ENCODE results near the gene SLC25A10.
A peak's percentile ranks its signal among the peaks of the same experiment; 100 is the strongest.

SLC25A10 gene

GRCh38 chr17:81686614-81687013, 25.5 kb upstream of the SLC25A10 start:
- DNase-seq (ENCODE audit: low read depth in 2 of 2): no peak

DNA sequence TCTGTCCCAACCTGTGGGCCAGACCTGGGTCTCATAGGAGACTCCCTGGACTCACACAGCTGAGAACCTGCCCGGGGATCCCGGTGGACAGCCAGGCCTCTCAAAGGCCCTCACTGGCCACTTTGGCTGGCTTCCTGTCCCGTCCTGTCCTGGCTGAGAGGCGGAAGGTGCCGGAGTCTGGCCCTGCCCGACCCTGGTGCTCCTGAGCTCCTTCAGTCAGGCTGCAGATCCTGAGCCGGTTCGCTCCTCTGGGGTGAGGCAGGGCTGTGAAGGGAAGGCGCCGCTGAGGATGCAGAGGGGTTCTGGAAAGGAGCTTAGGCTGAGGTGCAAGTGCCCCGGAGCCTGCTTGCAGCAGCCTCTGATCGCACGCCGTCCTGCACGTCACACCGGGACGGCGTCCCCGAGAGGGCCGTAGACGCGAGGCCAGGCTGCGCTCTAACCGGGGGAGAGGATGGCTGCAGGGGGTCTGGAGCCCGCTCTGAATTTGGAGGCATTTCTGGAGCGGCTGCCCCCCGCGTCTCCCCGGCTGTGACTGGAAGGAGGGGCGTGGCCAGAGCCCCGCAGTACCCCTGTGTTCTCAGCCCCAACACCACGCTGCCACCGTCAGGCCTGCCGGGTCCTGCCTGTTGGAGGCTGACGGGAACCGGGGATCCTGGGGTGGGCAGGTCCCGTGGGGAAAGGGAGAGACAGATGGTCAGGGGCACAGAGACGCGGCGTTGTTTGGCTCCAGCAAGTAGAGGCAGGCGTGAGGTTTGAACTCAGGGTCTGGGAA, 24.1 kb upstream of the SLC25A10 start:
- no peak for DNase-seq (ENCODE audit: low read depth in 2 of 2)

DNA sequence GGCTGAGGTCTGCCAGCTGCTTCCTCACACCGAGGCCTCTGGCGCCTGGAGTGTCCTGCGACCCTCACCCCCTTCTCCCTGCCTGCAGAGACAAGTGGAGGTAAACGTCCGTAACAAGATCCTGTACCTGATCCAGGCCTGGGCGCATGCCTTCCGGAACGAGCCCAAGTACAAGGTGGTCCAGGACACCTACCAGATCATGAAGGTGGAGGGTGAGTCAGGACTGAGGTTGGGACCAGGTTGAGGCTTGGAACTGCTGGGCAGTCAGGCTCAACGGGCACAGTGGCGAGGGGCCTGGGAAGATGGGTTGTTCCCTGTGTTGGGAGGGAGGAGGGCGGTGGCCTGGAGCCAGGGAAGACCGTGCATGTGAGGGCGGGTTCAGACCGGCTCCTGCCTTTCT, 23.5 kb upstream of the SLC25A10 start:
- DNase-seq (ENCODE audit: low read depth in 2 of 2): no peak

DNA sequence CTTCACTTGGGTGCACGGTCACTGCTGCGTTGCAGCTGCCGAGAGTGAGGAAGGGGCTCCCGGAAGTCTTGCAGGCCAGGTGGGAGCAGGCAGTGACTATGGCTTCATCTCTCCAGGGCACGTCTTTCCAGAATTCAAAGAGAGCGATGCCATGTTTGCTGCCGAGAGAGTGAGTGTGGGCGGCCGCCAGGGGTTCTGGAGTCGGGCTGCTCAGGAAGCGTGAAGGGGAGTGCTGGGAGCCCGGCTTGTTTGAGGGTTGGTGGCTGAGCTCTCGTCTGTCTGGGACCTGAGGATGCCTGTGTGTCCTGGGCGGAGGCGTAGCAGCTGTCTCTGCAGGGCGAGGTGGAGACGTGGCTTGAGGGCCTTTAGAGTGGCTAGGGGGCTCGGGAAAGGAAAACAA, 22.0 kb upstream of the SLC25A10 start:
- no peak for DNase-seq (ENCODE audit: low read depth in 2 of 2)

- DNase-seq (ENCODE audit: low read depth in 2 of 2): no peak
Measured at GRCh38 chr17:81690549-81690948, 21.5 kb upstream of the SLC25A10 start.

DNA sequence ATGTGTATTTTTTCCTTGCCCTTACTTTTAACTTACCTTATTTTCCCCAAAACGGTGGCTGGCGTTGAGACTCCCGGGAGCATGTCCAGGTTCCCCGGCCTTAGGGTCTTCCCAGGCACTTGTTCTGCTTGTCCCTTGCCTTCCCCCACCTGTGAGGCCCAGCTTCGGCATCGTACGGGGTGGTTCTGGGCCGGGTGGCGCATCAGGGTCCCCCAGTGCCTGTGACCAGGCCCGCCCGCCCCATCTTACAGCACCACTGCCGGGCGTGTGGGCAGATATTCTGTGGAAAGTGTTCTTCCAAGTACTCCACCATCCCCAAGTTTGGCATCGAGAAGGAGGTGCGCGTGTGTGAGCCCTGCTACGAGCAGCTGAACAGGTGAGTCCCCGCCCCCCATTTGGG, 20.9 kb upstream of the SLC25A10 start:
- no peak for DNase-seq (ENCODE audit: low read depth in 2 of 2)

DNA sequence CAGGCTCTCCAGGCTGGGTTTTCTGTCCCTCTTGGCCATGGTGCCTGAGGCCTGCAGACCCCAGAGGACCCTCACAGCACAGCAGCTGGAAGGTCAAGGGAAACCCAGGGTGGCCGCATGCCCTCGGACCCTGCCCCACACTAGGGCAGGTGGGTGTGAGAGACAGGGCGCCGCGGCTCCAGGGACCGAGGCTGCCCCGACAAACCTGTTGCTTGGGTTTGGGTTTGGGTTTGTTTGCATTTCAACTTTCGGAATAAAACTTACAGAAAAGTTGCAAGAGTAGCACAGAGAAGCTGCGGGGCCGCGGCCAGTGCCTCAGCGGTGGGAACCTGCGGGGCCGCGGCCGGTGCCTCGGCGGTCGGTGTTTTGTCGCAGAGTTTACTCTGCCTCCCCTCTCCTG, 20.5 kb upstream of the SLC25A10 start:
- no peak for DNase-seq (ENCODE audit: low read depth in 2 of 2)

GRCh38 chr17:81693509-81694210, 18.4 kb upstream of the SLC25A10 start:
- no peak for DNase-seq (ENCODE audit: low read depth in 2 of 2)

- no peak for DNase-seq (ENCODE audit: low read depth in 2 of 2)
Measured at GRCh38 chr17:81694810-81695209, 17.3 kb upstream of the SLC25A10 start.

GRCh38 chr17:81695211-81695610, 16.9 kb upstream of the SLC25A10 start:
- DNase-seq (ENCODE audit: low read depth in 2 of 2): no peak

DNA sequence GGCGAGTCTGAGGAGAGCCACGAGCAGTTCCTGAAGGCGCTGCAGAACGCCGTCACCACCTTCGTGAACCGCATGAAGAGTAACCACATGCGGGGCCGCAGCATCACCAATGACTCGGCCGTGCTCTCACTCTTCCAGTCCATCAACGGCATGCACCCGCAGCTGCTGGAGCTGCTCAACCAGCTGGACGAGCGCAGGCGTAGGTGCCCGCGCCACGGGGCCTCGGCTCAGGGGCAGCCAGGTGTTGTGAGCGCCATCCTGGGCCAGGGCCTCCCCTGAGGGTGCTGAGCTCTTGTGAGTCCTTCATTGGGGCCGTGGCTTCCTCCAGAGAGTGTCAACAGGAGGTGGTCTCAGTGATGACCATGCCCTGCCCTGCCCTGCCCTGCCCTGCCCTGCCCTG, 16.3 kb upstream of the SLC25A10 start:
- no peak for DNase-seq (ENCODE audit: low read depth in 2 of 2)

DNA sequence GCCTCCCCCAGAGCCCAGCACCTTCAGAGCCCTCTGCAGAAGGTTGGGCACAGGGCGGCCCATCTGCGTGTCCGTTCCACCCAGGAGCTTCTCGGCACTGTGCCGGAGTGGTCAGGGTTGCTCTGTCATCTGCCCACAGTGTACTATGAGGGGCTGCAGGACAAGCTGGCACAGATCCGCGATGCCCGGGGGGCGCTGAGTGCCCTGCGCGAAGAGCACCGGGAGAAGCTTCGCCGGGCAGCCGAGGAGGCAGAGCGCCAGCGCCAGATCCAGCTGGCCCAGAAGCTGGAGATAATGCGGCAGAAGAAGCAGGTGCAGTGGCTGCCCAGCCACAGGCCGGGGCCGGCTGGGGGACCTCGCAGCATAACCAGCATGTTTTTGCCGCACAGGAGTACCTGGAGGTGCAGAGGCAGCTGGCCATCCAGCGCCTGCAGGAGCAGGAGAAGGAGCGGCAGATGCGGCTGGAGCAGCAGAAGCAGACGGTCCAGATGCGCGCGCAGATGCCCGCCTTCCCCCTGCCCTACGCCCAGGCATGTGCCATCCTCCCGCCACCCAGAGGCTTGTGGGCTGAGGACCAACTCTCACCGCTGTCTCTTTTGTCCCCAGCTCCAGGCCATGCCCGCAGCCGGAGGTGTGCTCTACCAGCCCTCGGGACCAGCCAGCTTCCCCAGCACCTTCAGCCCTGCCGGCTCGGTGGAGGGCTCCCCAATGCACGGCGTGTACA, 15.7 kb upstream of the SLC25A10 start:
- DNase-seq (ENCODE audit: low read depth in 2 of 2): no peak

DNA sequence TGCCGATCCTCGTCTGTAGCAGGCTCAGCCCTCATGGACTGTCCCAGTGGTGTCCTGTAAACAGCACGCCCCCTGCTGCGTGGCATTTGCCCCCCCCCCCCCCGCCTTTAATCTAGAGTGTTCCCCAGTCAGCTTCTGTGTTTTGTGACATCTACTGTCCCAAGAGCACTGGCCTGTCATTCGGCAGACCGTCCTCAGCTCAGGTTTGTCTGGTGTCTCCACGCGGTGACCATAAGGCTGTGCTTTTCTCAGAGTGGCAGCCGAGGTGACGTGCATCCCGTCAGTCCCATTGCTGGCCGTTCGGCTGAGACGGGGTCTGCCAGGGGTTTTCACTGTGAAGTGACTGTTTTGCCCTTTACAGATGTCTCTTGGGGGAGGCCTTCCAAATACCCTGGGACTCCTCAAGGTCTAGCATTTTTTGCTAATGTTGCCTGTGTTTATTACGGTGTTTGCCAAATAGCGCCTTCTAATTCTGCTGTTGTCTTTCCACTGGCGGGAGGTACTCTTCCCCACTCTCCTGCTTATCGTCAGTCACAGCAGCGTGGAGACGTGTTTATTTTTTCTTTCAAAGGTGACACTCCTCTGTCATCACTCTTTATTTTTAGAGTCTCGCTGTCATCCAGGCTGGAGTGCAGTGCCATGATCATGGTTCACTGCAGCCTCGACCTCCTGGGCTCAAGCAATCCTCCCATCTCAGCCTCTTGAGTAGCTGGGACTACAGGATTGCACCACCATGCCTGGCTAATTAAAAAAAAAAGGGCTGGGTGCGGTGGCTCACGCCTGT, 14.6 kb upstream of the SLC25A10 start:
- DNase-seq (ENCODE audit: low read depth in 2 of 2): no peak

GRCh38 chr17:81700353-81701287, 11.5 kb upstream of the SLC25A10 start:
- no peak for DNase-seq (ENCODE audit: low read depth in 2 of 2)

- DNase-seq (ENCODE audit: low read depth in 2 of 2): no peak
Measured at GRCh38 chr17:81701288-81702071, 10.6 kb upstream of the SLC25A10 start.

DNA sequence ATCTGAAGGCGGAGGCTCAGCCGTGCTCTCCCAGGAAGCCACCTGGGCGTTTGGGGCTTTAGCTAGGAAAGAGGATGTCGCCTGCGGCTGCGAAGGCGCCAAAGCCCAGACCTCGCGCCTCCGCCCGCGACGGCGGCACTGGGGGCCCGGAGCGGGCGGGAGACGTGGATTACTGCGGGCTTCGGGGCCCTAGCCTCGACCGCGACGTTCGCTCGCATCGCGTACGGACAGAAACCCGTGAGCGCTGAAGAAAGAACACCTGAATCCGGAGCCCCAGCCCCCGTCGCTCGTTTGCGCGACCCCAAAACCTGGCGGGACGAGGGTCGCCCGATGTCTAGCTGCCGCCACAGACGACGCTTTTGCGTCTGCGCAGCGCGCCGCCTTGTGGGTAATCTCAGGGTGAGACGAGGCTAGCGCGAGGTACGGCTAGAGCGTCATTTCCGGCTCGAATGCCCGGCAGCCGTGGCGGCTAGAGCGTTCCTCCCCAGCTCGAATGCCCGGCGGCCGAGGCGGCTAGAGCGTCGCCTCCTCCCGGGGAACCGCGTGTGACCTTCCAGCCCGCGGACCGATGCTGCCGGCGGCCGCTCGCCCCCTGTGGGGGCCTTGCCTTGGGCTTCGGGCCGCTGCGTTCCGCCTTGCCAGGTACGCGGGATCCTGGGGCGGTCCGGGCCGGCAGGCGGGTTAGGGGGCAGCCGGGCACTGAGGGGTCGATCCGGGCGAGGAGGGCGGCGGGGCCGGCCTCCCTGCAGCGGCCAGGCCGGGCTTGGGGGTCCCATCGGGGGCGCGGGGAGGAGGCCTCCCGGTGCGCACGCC, 8.9 kb upstream of the SLC25A10 start, which contains the start of gene MRPL12:
MRPL12 (plus strand) TSS at position 434 of the 813 bp plus-strand sequence; CDS start at position 569, 135 bp downstream.
- DNase-seq (ENCODE audit: low read depth in 2 of 2): peak; percentile 85 to 86

DNA sequence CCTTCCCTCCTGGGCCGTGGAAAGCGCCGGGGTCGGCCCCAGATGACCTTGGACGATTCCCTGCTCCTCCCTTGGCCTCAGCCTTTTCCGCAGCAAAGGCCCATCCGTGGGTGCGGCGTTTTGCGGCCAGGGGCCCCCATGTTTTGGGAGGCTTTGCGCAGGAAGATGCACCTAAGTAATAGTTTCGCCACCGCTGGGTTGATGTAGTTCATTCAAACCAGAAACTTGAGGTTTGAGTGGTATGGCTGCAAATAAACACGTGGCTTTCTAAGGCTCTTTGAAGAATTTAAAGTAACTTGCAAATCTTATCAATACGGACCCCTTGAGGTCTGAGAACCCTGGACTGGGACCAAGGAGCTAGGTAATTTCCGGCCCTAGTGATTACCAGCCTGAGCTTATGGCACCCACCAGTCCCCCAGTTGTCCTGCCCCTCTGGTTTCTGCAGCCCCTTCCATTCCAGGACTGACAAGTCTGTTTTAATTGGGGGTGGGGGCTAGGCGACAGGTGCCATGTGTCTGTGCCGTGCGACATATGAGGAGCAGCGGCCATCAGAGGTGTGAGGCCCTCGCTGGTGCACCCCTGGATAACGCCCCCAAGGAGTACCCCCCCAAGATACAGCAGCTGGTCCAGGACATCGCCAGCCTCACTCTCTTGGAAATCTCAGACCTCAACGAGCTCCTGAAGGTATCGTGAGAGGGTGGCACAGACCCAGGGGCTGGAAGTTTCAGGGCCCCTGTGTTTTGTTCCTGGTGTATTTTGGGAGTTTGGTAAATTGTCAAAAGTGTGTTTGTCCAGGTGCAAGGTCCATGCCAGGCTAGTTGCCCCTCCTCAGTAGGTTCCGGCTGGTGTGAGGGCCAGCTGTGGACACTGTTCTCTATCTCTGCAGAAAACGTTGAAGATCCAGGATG, 8.1 kb upstream of the SLC25A10 start:
- DNase-seq (ENCODE audit: low read depth in 2 of 2): no peak
